Measurements from ENCODE around the gene SCUBE3. TPM values are rescaled to one million over a fixed set of nuclear protein-coding genes. Genes with fewer than 3 reads are reported as not detected.

Gene SCUBE3
- total and polyA plus RNA-seq, 2 donors (not counting 1 experiment from before 2014, with no cell fraction given), result not detected

DNA sequence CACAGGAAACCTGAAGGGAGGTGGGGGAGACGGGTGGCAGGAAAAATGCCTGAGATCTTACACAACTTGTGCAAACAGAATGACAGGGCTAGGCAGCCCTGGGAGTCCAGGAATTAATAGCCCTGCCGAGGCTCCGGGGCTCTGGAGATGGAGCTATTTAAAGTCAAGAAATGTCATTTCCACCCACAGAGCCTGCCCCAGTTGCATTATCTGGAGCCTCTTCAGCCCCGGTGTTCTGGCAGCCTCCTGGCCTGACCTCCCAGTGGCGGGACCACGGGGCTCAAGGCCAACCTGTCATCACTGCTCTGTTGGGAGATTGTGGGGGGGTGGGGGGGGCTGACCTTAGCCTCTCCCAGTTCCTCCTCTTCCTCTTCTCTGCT lies 28.5 kb upstream of the SCUBE3 start:
- Histone ChIP-seq H3K4me2 (replicated peaks; ENCODE audit: low read depth, low read length, poor library complexity, severe bottlenecking) (no peak overlapping the region), H4K20me1 (ENCODE audit: control insufficient read depth, insufficient read depth, low read length, poor library complexity, severe bottlenecking) (no peaks in the 10 kb centered on the region), H2AFZ (ENCODE audit: insufficient read depth, low read depth, low read length, poor library complexity, severe bottlenecking) (no peak overlapping the region), H3K4me3 (ENCODE audit: control extremely low read depth in 1 of 5, extremely low read depth in 1 of 5, insufficient read depth in 1 of 5, low read depth in 2 of 5, low read length in 4 of 5) (no peak overlapping the region), H3K9ac (ENCODE audit: low read length) (no peak overlapping the region), H3K36me3 (replicated peaks in 1 of 2; ENCODE audit: control extremely low read depth in 1 of 2, control insufficient read depth in 1 of 2, extremely low read depth in 1 of 2, insufficient read depth in 2 of 2, low read length in 1 of 2) (no peaks in the 10 kb centered on the region), H3K9me3 (ENCODE audit: control extremely low read depth in 1 of 3, control insufficient read depth in 2 of 3, insufficient read depth in 1 of 3, low read length in 2 of 3) (no peaks in the 10 kb centered on the region), H3K27me3 (replicated peaks in 1 of 4; ENCODE audit: control extremely low read depth in 1 of 4, control insufficient read depth in 3 of 4, insufficient read depth in 4 of 4, low read length in 3 of 4) (peaks cover 0 to 13% (median 5%) of the 10 kb centered on the region in 4 experiments), H3K27ac (ENCODE audit: low read length in 2 of 2) (no peak overlapping the region), H3K79me2 (ENCODE audit: control insufficient read depth, insufficient read depth, low read length) (no peaks in the 10 kb centered on the region), H3K4me1 (ENCODE audit: control insufficient read depth in 2 of 2, insufficient read depth in 2 of 2, low read length in 2 of 2) (no peaks in the 10 kb centered on the region)
- CTCF ChIA-PET, result no interaction called here
- DNase-seq, result no peak
- no peak overlapping the region for H3K4me3 Mint-ChIP-seq
- no peak for TF ChIP-seq EZH2 (IDR thresholded peaks at IDR 0.05; ENCODE audit: borderline replicate concordance, insufficient read depth, low read depth, low read length, poor library complexity, severe bottlenecking)
- TF ChIP-seq, protein P1, sequence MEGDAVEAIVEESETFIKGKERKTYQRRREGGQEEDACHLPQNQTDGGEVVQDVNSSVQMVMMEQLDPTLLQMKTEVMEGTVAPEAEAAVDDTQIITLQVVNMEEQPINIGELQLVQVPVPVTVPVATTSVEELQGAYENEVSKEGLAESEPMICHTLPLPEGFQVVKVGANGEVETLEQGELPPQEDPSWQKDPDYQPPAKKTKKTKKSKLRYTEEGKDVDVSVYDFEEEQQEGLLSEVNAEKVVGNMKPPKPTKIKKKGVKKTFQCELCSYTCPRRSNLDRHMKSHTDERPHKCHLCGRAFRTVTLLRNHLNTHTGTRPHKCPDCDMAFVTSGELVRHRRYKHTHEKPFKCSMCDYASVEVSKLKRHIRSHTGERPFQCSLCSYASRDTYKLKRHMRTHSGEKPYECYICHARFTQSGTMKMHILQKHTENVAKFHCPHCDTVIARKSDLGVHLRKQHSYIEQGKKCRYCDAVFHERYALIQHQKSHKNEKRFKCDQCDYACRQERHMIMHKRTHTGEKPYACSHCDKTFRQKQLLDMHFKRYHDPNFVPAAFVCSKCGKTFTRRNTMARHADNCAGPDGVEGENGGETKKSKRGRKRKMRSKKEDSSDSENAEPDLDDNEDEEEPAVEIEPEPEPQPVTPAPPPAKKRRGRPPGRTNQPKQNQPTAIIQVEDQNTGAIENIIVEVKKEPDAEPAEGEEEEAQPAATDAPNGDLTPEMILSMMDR (IDR thresholded peaks at IDR 0.05), result no peak
- intact Hi-C loops (cut with micrococcal nuclease), result no loop called here
- POLR2A ChIA-PET, result no interaction called here
- H3K9me3 Mint-ChIP-seq (ENCODE audit: insufficient read depth), result no peaks in the 10 kb centered on the region
- no peak for ATAC-seq (ENCODE audit: low read depth)
- peaks cover 36% of the 10 kb centered on the region for H3K27me3 Mint-ChIP-seq
- 46% methylated on average over 1 of the region's 6 CpGs for WGBS (ENCODE audit: insufficient coverage)
- H3K4me1 Mint-ChIP-seq, result no peaks in the 10 kb centered on the region
- H3K27ac Mint-ChIP-seq, result no peak overlapping the region

DNA sequence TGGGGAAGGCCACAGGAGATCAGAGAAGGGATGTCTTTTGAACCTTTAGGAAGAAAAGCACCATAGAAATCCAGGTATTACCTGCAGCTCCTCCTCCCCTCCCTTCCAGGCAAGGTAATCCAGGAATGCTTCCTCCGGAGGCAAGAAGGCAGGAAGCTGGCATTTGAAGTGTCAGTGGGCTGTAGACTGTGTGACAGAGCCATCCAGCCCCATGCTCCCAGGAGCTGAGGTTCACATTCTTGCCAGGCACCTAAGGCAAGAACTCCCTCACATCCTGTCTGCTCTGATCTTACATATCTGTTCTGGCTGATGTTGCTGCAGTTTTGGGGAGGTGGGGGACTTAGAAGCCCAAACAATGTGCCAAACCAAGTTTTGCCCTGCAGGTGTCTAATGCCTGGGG lies 27.8 kb upstream of the SCUBE3 start:
- Histone ChIP-seq H3K4me2 (replicated peaks; ENCODE audit: low read depth, low read length, poor library complexity, severe bottlenecking) (no peak overlapping the region), H3K27ac (ENCODE audit: low read length in 2 of 2) (no peak overlapping the region), H3K36me3 (replicated peaks in 1 of 2; ENCODE audit: control extremely low read depth in 1 of 2, control insufficient read depth in 1 of 2, extremely low read depth in 1 of 2, insufficient read depth in 2 of 2, low read length in 1 of 2) (no peaks in the 10 kb centered on the region), H2AFZ (ENCODE audit: insufficient read depth, low read depth, low read length, poor library complexity, severe bottlenecking) (no peak overlapping the region), H3K9ac (ENCODE audit: low read length) (no peak overlapping the region), H3K9me3 (ENCODE audit: control extremely low read depth in 1 of 3, control insufficient read depth in 2 of 3, insufficient read depth in 1 of 3, low read length in 2 of 3) (no peaks in the 10 kb centered on the region), H3K4me3 (ENCODE audit: control extremely low read depth in 1 of 5, extremely low read depth in 1 of 5, insufficient read depth in 1 of 5, low read depth in 2 of 5, low read length in 4 of 5) (no peak overlapping the region), H3K79me2 (ENCODE audit: control insufficient read depth, insufficient read depth, low read length) (no peaks in the 10 kb centered on the region), H4K20me1 (ENCODE audit: control insufficient read depth, insufficient read depth, low read length, poor library complexity, severe bottlenecking) (no peaks in the 10 kb centered on the region), H3K27me3 (replicated peaks in 1 of 4; ENCODE audit: control extremely low read depth in 1 of 4, control insufficient read depth in 3 of 4, insufficient read depth in 4 of 4, low read length in 3 of 4) (peaks cover 0 to 12% (median 5%) of the 10 kb centered on the region in 4 experiments), H3K4me1 (ENCODE audit: control insufficient read depth in 2 of 2, insufficient read depth in 2 of 2, low read length in 2 of 2) (no peaks in the 10 kb centered on the region)
- H3K27ac Mint-ChIP-seq, result no peak overlapping the region
- ATAC-seq (ENCODE audit: low read depth) (no peak), DNase-seq (no peak)
- H3K4me1 Mint-ChIP-seq, result no peaks in the 10 kb centered on the region
- intact Hi-C loops (cut with micrococcal nuclease), result no loop called here
- no peak overlapping the region for H3K4me3 Mint-ChIP-seq
- no CpG with 5 or more reads among the region's 1 CpG for WGBS (ENCODE audit: insufficient coverage)
- H3K9me3 Mint-ChIP-seq (ENCODE audit: insufficient read depth), result no peaks in the 10 kb centered on the region
- ChIA-PET POLR2A (no interaction called here), CTCF (no interaction called here)
- no peak for TF ChIP-seq EZH2 (IDR thresholded peaks at IDR 0.05; ENCODE audit: borderline replicate concordance, insufficient read depth, low read depth, low read length, poor library complexity, severe bottlenecking)
- TF ChIP-seq, protein P1 (IDR thresholded peaks at IDR 0.05), result no peak
- peaks cover 34% of the 10 kb centered on the region for H3K27me3 Mint-ChIP-seq

Measured in B cell (primary cell).